SH-SY5Y (cell line): Measurements from ENCODE around the gene OLIG2.

ENCODE experiments used
- GATA2 ChIP-seq: IDR thresholded peaks from 2 replicates; pipeline ENCODE4 v1.6.1; 2011; ENCODE audit warnings: mild to moderate bottlenecking, low read depth, low read length
- GATA3 ChIP-seq: IDR thresholded peaks from 2 replicates; pipeline ENCODE4 v1.6.1; 2011; ENCODE audit warnings: low read depth, mild to moderate bottlenecking, low read length, moderate library complexity

GRCh38 chr21:33058527-33058926 is 32.8 kb downstream of the OLIG2 start:
- TF ChIP-seq GATA2: no peak
- no peak for TF ChIP-seq GATA3
